Esophagus squamous epithelium (tissue), 4 donors: ENCODE results near the gene APH1A.
"Not testable (repeated sequence)": the region's sequence is repeated elsewhere in the genome, so short reads cannot be mapped to it uniquely, and the experiment has no call there.

ENCODE experiments used
- CTCF ChIP-seq, 6 experiments: fragments of 450-650 bp in 4 of 6; fragments of 200-600 bp in 2 of 6; sonication (generic) in 2 of 6; IDR thresholded peaks; one replicate each; pipeline ENCODE4 v1.5.1; 2016 to 2019; ENCODE audit warnings: antibody characterized with exemption in 6 of 6, mild to moderate bottlenecking in 4 of 6, moderate library complexity in 4 of 6
- POLR2A ChIP-seq, 4 donors: fragments of 450-650 bp; IDR thresholded peaks; one replicate each; pipeline ENCODE4 v1.6.1; 2017; ENCODE audit warnings: antibody characterized with exemption in 4 of 4, mild to moderate bottlenecking in 4 of 4, moderate library complexity in 3 of 4

DNA sequence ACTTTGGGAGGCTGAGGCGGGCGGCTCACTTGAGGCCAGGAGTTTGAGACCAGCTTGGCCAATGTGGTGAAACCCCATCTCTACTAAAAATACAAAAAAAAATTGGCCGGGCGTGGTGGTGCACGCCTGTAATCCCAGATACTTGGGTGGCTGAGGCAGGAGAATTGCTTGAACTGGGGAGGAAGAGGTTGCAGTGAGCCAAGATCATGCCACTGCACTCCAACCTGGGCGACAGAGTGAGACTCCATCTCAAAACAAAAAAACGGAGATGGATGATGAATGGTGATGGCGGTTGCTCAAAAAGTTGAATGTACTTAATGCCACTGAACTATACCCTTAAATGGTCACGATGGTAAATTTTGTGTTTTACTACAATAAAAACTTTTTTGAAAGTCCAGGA lies 39.8 kb upstream of the APH1A start:
- TF ChIP-seq CTCF, POLR2A (IDR thresholded peaks at IDR 0.05): not testable (repeated sequence)
